Fibroblast of lung (primary cell): Measurements from ENCODE around the gene LMO7. TPM values are rescaled to one million over a fixed set of nuclear protein-coding genes. Genes with fewer than 3 reads are reported as not detected.

Experiments
- DNase-seq, 2 donors: peaks; one replicate each; pipeline versions ENCODE4 v3.0.0 to v3.0.0-alpha.2; 2010; ENCODE audit warnings: low read depth in 2 of 2
- H2AFZ ChIP-seq: 2 replicates; pipeline ENCODE4 v1.5.1; 2012; ENCODE audit warnings: low read length, control low read depth, inconsistent platforms
- H3K27ac ChIP-seq: 2 replicates; pipeline ENCODE4 v1.5.1; 2011; ENCODE audit warnings: low read length, control low read depth; ENCODE audit not compliant: insufficient read depth
- H3K27me3 ChIP-seq: 2 replicates; pipeline ENCODE4 v1.5.1; 2011; ENCODE audit warnings: mild to moderate bottlenecking, low read length; ENCODE audit not compliant: control insufficient read depth, insufficient read depth
- H3K36me3 ChIP-seq: 2 replicates; pipeline ENCODE4 v1.5.1; 2011; ENCODE audit warnings: low read length; ENCODE audit not compliant: control insufficient read depth, insufficient read depth
- H3K4me1 ChIP-seq: 2 replicates; pipeline ENCODE4 v1.5.1; 2011; ENCODE audit warnings: low read length; ENCODE audit not compliant: control insufficient read depth, insufficient read depth; ENCODE audit errors: extremely low read depth
- H3K4me2 ChIP-seq: 2 replicates; pipeline ENCODE4 v1.5.1; 2011; ENCODE audit warnings: low read length, control low read depth; ENCODE audit not compliant: insufficient read depth; ENCODE audit errors: extremely low read depth
- H3K4me3 ChIP-seq, 4 experiments: fragments of 200-600 bp in 1 of 4; sonication (generic) in 1 of 4; replicated peaks in 1 of 4; 2 replicates each; pipeline ENCODE4 v1.5.1; 2011 to 2016; ENCODE audit warnings: low read length in 4 of 4, low read depth in 3 of 4, mild to moderate bottlenecking in 3 of 4, control low read depth in 2 of 4, inconsistent platforms in 1 of 4, mixed read lengths in 1 of 4; ENCODE audit not compliant: insufficient read depth in 1 of 4; ENCODE audit errors: control extremely low read depth in 1 of 4
- H3K79me2 ChIP-seq: 2 replicates; pipeline ENCODE4 v1.5.1; 2012; ENCODE audit warnings: mild to moderate bottlenecking, low read length, inconsistent platforms; ENCODE audit not compliant: control insufficient read depth, insufficient read depth
- H3K9ac ChIP-seq: 2 replicates; pipeline ENCODE4 v1.5.1; 2011; ENCODE audit warnings: mild to moderate bottlenecking, low read length, control low read depth; ENCODE audit not compliant: insufficient read depth
- H3K9me3 ChIP-seq: 2 replicates; pipeline ENCODE4 v1.5.1; 2012; ENCODE audit warnings: low read depth, low read length; ENCODE audit not compliant: control insufficient read depth, insufficient read depth
- H4K20me1 ChIP-seq: 2 replicates; pipeline ENCODE4 v1.5.1; 2011; ENCODE audit warnings: low read length; ENCODE audit not compliant: control insufficient read depth, insufficient read depth; ENCODE audit errors: extremely low read depth
- CTCF ChIP-seq, 2 donors: IDR thresholded peaks in 1 of 2; conservative IDR thresholded peaks in 1 of 2; 1 replicate in 1 of 2; 2 replicates in 1 of 2; pipeline ENCODE4 v1.5.1; 2011 to 2012; ENCODE audit warnings: low read length in 2 of 2, control low read depth in 1 of 2, inconsistent platforms in 1 of 2, low read depth in 1 of 2, mild to moderate bottlenecking in 1 of 2
- EZH2 ChIP-seq: IDR thresholded peaks from 2 replicates; pipeline ENCODE4 v1.5.1; 2012; ENCODE audit warnings: low read length, control low read depth, mild to moderate bottlenecking; ENCODE audit errors: missing control alignments
- polyA plus RNA-seq, 2 donors: library from polyadenylated mRNA; depleted of rRNA in 1 of 2; stranded (reverse) in 1 of 2; unstranded in 1 of 2; fragments of >200 nt; gene quantifications; 2 replicates each; pipeline ENCODE4 v1.2.1, GENCODE V29; 2011 to 2012; ENCODE audit warnings: missing spikeins in 1 of 2
- total RNA-seq: library from RNA; depleted of rRNA; stranded (reverse); fragments of >200 nt; gene quantifications from 2 replicates; pipeline ENCODE4 v1.2.1, GENCODE V29; 2014

Gene LMO7
- total and polyA plus RNA-seq, 2 donors (not counting 1 experiment from before 2014, with no cell fraction given) = 71.9 to 226 TPM

GRCh38 chr13:75645141-75645540 lies 9.0 kb downstream of the LMO7 start:
- no peak overlapping the region for H3K27ac ChIP-seq
- DNase-seq = no peak
- H3K4me3 ChIP-seq = no peak overlapping the region
- H4K20me1 ChIP-seq = no peaks in the 10 kb centered on the region
- H3K79me2 ChIP-seq = peaks cover 95% of the 10 kb centered on the region
- peaks cover 8% of the 10 kb centered on the region for H3K4me1 ChIP-seq
- H3K27me3 ChIP-seq = no peaks in the 10 kb centered on the region
- no peaks in the 10 kb centered on the region for H3K9me3 ChIP-seq
- H3K4me2 ChIP-seq = no peak overlapping the region
- no peak for TF ChIP-seq CTCF (conservative IDR thresholded peaks at IDR 0.05 in 1 of 2, IDR thresholded peaks at IDR 0.05 in 1 of 2; ENCODE audit: low read depth in 1 of 2, low read length in 2 of 2)
- TF ChIP-seq EZH2 = no peak
- H2AFZ ChIP-seq = no peak overlapping the region
- peaks cover 3% of the 10 kb centered on the region for H3K36me3 ChIP-seq
- H3K9ac ChIP-seq = no peak overlapping the region

GRCh38 chr13:75647126-75647784 lies 11.1 kb downstream of the LMO7 start:
- peaks cover 94% of the 10 kb centered on the region for H3K79me2 ChIP-seq
- no peaks in the 10 kb centered on the region for H3K9me3 ChIP-seq
- no peak overlapping the region for H3K27ac ChIP-seq
- H4K20me1 ChIP-seq = no peaks in the 10 kb centered on the region
- H2AFZ ChIP-seq = no peak overlapping the region
- no peak overlapping the region for H3K4me3 ChIP-seq
- DNase-seq = peak in 1 of 2 donors; percentile 62
- H3K27me3 ChIP-seq = no peaks in the 10 kb centered on the region
- H3K9ac ChIP-seq = no peak overlapping the region
- H3K4me1 ChIP-seq = peaks cover 5% of the 10 kb centered on the region
- H3K4me2 ChIP-seq = no peak overlapping the region
- TF ChIP-seq CTCF (conservative IDR thresholded peaks at IDR 0.05 in 1 of 2, IDR thresholded peaks at IDR 0.05 in 1 of 2; ENCODE audit: low read depth in 1 of 2, low read length in 2 of 2) = no peak
- no peak for TF ChIP-seq EZH2
- peaks cover 1% of the 10 kb centered on the region for H3K36me3 ChIP-seq

GRCh38 chr13:75648446-75648845 lies 12.3 kb downstream of the LMO7 start:
- H3K4me3 ChIP-seq = no peak overlapping the region
- no peak overlapping the region for H3K27ac ChIP-seq
- H2AFZ ChIP-seq = no peak overlapping the region
- DNase-seq = no peak
- H3K9ac ChIP-seq = no peak overlapping the region
- H3K9me3 ChIP-seq = no peaks in the 10 kb centered on the region
- TF ChIP-seq EZH2 = no peak
- no peaks in the 10 kb centered on the region for H3K27me3 ChIP-seq
- peaks cover 1% of the 10 kb centered on the region for H3K36me3 ChIP-seq
- no peaks in the 10 kb centered on the region for H4K20me1 ChIP-seq
- peaks cover 94% of the 10 kb centered on the region for H3K79me2 ChIP-seq
- H3K4me1 ChIP-seq = peaks cover 5% of the 10 kb centered on the region
- H3K4me2 ChIP-seq = no peak overlapping the region
